G401.6 (cell line): ENCODE measurements around the gene METAP1D.
A peak's percentile ranks its signal among the peaks of the same experiment; 100 is the strongest.

ENCODE experiments used
- FAIRE-seq: peaks from 2 replicates; lab custom pipeline; 2012; peaks lifted over from hg19 to GRCh38; lab: Jason Lieb, UNC

Gene METAP1D

DNA sequence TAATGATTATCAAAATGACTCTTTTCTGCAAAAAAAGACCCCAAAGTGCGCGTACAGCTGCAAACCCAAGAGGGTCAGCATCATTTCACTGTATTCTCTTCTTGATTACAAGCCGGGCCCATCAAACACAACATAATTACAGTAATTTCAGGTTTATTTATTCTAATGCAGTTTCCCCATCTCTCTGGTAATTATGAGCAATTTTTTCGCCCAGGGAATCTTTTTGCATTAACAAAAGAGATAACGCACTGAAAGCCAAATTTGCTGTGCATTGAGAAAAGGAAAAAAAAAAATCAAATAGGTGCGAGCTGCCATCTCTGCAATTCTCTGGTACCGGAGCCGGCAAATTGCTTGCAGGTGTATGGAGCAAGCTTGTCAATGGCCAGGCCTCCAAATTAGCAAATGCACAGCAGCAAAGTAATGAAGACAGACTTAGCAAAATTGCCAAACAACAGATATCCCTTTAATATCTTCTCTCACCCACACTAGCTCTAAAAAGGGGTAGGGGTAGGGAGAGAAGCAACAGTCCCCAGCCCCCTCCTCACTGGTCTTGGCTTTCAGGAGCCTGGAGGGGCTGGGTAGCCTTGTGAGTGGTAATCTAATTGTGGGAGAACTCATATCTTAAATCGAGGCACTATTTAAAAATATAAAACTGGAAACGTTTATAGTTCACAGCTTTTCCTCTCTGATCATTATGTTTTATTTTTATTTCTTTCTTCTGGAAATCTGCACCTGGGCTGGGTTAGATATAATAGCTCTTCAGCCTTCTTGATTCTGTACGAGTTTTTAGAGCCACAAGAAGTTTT lies 92.2 kb downstream of the METAP1D start:
- FAIRE-seq: no peak

DNA sequence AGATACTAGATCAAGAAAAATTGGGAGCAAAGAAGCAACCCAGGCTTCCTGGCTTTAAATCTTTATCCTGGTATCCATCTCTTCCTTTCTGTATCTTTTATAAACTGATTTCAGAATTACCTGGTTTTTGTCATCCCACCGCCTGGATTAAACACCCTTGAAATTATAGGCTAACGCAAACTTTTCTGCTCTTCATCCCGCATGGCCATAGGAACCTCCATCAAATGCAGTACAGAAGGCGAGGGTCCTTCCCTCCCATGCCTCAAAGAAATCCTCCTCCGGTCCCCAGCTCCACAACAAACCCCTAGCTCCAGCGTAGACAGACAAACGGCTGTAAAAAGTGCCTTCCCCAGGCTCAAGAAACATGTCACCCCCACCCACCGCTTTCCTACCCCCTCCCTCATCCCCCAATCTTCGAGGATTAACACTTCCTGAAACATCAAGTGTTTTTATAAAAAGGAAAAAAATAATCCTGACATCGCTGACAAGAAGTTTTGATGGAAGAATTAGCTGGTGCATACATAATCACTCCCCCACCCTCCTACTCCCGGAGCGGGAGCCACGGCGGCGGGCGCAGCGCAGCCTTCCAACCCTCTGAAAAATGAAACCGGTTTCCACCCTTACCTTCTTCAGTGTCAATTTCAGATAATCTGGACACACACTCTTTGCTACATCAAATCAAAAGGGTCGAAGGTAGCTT lies 93.1 kb downstream of the METAP1D start:
- no peak for FAIRE-seq

DNA sequence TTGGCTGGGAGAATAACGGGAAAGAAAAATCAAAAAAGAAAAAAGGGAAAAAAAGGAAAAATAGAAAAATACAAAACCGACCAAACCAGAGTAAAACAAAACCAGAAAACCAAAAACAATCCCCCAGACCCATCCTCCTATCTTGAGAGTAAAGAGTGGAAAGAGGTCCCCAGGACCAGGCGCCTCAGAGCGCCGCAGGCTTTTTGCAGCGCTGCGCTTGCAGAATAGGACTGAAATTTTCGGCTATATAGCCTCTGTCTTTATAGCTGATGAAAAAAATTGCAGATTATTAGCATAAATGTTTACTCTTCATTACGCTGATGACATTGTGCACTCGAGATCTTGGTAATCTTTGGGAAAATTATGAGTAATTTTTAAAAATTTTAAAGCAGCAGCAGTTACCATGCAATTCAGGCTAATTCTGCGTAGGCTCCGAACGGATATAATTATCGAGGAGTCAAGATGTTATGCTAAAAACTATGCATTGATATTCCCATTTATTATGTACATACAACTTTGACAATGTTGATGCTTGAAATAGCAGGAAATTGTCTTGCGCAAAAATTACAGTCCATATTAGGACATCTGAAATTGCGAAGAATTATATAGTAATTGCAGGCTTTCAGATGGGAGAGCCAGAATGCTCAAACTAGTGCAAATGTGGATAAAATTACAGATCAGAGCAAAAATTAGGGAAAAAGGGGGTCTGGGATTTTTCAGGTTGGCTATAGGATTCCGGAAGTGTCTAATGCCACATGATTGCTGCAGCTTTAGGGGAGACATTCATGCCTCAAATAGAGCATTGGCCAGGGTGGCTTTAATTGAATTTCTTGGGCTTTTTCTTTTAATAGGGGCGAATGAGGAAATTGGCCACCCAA lies 93.9 kb downstream of the METAP1D start:
- peak; percentile 63 for FAIRE-seq

DNA sequence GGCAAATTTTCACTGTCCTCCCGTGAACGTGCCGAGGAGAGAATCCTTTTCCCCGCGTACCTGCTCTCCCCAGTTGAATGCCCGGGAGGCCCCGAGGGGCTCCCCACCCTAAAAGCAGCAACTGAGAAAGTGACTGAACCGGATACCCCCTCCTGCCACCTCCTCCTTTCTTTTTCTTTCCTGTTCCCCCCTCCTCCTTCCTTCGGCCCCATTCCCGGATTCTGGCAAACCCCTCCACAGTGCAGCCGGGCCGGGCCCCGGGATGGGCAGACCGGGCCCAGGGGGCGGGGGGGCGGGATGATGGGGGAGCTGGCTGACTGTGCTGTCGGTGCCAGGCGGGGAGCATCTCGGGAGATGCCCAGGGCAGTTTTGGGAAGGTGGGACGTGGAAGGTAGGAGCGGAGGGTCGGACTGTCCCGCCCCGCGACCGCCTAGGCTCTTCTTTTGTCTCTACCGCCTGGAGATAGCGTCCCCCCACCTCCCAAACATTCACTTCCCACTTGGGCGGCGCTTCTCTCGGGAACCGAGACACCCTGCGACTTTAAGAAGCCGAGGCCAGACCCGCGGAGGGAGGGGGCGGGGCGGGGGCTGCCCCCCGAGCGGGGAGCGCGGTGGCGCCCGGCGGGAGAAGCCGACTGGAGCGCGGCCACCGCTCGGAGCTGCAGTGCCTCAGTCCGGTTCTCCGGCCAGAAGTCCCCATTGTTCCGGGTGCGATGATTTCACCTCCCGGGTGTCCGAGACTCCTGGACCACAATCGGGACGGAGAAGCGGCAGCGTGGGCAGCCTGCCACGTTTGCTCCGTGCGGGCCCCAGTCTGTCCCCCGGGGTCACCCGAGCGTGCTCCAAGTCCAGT lies 94.8 kb downstream of the METAP1D start:
- no peak for FAIRE-seq

DNA sequence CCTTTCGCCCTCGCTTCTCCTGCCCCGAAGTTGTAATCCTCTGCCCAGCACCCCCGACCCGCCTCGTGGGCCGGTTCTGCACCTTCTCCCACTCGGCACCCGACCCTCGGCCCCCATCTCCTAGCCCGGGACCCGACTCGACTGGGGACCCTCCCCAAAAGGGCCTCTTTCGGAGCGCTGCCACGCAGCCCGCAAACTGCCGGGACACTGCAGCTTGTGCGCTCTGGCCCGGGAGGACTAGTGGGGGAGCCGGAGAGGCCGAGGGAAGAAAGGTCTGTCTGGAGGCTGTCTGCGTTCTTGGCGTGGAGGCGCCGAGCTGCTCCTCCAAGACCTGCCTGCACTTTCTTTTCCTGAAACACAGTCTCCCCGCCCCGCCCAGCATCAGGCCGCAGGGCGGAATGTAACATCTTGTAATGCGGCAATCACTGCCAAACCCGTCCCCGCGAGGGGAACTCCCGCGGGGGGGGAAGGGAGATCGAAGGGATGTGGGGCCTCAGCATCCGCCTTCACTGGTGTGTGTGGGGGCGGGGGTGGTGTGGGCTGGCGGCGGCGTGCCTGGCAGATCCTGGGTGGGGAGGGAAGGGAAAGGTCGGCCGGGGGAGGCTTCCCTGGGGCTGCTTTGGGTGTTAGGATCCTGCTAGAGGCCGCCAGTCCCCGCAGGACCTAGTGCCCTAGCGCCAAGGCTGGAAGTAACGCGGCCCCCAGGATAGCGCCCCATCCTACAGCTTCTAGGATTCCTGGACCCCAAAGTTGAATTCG lies 95.6 kb downstream of the METAP1D start:
- peak; percentile 70 for FAIRE-seq

DNA sequence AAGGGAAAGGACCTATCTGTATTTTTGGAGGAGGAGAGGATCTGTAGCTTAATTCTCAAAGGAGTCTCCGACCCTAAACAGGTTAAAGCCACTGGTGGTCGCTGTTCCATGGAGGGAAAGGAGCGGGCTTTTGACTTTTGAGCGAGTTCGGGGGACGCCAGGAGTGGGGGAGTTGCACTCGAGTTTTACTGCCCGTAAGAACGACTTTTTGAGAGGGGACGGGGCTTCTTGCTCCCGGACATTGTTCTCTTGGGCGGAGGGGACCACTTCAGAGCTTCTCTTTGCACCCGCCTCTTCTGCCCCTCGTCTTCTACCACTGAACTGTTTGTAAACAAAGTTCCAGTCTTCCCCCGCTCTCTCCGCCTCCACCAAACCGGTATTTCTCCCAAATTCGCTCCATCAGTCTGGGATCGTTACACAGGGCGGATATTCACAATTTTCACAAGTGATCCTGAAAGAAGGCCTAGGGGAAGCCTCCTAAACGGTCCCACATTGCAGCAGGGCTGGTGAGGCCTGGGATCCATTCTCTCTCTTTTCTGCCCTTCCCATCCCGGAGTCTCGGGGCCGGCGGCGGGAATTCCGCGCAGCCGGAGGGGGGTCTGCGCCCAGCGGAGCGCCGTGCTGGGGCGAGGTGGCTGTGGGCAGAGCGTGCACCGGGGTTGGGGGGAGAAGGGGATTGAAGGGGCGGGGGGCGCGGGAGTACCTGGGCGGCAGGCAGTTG lies 96.3 kb downstream of the METAP1D start:
- no peak for FAIRE-seq

DNA sequence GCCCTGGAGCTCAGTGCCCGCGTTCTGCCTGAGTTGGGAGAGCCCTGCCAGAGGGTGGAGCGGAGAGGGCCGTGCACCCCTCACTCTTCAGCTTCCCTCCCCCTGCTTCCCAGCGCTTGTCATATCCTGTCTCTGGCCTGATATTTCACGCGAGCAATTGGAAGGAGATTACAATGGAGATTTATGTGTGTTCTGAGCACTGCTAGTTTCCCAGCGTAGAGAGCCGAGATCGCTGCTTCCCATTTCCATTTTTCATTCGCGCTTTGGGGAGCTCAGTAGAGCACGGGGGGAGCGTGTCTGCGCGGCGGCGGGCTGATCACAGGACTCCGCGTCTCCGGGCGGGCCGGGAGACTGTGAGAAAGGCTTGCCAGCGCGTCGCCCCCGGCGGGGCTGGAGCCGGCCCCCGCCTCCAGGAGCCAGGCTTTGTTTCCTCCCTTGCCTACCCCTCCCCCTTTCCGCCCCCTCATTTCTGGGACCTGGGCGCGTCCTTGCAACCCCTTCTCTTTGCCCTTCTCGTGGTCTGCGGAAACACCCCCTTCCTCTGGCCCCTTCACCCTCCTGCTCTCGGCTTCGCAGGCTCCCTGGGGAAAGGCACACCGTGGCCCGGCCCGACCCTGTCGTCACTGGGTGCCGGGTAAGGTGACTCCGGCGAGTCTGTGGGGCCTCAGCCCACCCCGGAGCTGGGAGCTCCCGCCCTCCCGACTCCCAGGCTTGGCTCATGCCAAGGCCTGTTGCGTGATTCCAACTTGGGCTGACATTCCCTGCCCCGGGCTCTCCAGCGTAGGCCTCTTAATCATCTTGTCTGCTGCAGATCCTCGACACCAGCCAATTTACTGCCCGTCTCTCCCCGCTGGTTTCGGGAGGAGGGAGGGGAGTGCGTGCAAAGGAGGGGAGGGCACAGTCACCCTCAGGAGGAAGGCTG lies 97.1 kb downstream of the METAP1D start:
- FAIRE-seq: no peak

DNA sequence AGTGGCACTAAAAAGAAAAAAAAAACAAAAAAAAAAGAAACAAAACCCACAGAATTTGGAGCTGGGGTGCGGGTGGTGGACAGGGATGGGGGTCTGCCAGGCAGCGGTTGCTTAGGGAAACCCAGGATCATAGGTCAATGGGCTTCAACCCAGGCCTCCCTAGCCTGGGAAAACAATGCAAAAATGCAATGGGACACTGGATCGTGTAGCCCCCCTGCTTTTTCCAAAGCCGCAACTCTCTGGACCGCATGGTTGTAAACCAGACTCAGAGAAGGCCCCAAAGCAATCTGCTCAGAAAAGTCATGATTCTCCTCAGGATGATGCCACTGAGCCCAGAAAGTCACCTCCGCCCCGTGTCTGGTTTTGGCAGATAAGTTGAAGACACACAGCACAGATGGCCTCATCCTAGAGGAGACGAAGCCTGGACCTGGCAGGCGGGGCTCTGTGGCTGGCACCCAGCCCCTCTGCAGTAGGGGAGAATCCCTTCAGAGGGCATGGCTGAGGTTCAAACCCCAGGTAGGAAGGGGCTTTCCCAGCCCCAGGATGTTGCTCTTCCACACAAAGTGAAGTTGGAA lies 97.9 kb downstream of the METAP1D start:
- FAIRE-seq: no peak

DNA sequence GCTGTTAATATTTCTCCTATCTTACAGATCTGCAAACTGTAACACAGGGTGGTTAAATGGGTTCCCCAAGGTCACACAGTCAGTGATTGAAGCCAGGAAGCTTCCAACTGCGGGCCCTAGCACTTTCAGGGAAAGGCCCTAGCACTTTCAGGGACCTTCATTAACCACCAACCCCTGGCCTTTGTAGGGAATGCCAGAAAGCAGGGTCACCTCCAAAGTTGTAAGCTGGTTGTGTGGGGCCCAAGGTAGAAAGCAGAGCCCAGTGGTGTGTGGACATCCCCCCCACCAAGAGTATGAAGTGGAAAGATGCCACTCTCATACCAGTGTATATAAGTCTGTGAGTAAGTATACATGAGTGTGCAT lies 98.5 kb downstream of the METAP1D start:
- FAIRE-seq: peak; percentile 42

DNA sequence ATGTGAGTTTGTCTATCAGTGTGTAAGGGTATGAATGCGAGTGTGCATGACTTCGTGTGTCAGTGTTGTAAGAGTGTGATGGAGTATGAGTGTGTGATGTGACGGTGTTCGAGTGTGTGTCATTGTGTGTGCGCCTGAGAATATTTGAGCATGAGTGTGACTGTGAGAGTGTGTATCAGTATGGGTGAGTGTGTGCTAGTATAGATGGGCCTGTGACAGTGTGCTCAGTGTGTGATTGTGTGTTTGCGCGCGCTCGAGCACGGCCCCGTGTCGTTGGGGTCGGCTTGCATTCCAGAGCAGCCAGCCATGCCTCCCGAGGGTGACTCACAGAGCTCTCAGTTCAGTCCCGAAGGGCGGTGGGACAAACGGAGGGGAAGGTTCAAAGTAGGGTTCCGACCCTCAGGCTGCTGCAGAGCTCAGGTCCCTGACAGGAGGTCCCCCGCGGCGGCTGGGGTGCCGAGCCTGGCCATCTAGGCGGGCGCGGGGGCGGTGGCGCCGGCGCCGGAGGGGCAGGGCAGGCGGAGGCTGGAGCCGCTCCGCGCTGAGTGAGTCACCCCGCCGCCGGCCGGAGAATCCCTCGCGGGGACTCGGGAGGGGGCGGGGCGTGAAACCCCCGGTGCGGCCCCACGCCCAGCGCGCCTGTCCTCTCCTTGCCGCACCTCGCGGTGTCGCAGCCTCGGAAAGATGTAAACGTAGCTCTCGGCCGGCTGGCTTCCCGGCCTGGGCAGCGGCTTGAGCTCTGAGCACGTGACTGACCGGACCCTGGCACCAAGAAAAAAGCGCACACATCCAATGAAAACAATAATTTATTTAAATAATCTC lies 99.1 kb downstream of the METAP1D start:
- no peak for FAIRE-seq

DNA sequence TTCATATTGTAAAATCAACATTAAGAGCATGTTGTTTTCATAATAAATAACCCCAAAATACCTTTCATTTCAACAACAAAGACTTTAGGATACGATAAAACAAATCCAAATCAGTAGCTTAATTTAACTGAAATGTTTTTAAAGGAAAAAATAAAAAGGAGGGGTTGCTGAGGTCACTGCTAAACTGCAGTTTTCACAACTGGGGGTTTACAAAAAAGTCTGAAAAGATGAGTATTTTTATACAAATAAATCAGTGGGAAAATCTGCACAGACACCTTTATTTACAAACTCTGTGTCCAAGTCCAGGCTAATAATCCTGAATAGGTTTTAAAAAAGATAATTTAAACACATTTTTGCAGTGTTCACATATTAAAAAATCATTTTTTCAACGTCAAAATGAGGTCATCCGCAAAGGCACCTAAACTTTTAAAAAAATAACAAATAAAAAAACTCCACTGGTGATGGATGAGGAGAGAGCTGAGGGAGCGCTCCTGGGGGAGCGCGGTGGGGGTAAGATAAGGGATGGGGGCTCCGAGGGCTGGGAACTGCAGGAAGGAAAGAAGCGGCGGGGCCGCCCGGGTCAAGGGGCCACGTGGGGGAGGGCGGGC lies 99.8 kb downstream of the METAP1D start:
- FAIRE-seq: peak; percentile 62

DNA sequence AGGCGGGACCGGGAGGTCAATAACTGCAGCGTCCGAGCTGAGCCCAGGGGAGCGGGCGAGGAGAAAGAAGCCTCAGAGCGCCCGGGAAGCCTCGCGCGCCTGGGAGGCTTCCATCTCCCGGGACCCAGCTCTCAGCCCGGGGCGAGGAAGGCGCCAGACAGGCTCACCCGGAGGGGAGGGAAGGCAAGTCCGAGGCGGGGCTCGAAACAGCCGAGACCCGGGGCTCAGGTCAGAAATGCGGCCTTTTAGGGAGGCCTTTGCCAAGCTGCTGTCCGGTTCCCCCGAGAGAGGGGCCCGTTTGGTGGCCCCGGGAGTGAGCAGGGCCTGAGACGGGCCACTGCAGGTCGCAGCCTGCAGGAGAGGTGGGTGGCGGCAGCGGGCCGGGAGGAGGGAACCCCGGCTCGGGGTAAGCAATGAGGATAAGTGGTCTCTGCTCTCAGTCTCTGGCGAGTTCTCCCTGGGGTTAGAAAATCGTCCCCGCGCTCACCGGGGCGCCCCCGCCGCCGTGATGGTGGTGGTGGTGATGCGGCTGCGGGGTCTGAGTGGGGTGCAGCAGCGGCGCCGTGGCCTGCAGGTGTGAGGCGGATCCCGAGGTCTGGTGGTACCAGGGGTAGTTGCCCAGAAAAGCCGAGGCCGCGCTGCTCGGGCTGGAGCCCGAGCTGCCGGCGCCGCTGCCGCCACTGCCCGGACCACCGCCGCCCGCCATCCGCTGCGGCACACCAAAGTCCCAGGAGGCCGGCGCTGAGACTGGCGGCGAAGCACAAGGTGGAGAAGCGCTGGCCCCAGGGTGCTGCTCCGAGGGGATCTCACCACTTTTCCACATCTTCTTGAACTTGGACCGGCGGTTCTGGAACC lies 100.6 kb downstream of the METAP1D start:
- FAIRE-seq: no peak

DNA sequence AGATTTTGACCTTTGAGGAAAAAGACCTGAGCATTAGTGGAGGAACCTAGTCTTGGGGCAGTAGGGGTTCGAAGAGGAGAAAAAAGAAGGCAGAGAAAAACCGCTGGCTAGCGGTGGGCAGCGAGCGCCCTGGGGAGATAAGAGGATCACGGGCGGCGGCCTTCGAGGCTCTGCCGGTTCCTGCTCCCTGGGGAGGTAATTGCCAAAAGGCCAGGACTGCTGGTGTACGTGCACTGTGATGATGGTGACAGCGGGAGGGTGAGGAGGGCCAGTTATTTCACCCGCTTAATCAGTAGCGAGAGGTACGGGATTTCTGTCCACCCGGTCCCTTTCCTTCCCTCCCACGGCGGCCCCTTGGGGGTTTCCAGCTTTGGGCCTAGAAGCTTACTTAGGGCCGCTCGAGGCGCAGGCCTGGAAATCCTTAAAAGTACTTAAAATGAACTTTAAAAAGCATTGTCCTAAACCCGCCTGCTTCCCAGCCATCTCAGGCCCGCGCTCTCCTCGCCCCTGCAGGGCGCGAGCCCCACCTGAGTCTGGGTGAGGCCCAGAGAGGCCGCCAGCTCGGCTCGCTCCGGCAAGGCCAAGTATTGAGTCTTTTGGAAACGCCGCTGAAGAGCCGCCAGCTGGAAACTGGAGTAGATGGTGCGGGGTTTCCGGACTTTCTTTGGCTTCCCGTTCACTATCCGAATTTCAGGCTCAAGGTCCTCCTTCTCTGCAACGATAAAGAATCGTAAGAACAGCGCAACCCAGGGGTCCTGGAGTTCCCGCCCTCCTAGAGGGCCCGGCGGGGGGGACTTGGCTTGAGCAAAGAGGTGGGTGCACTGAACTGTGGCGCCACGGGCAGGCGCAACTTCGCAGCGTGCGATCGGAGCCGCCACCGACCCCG lies 101.4 kb downstream of the METAP1D start:
- no peak for FAIRE-seq

DNA sequence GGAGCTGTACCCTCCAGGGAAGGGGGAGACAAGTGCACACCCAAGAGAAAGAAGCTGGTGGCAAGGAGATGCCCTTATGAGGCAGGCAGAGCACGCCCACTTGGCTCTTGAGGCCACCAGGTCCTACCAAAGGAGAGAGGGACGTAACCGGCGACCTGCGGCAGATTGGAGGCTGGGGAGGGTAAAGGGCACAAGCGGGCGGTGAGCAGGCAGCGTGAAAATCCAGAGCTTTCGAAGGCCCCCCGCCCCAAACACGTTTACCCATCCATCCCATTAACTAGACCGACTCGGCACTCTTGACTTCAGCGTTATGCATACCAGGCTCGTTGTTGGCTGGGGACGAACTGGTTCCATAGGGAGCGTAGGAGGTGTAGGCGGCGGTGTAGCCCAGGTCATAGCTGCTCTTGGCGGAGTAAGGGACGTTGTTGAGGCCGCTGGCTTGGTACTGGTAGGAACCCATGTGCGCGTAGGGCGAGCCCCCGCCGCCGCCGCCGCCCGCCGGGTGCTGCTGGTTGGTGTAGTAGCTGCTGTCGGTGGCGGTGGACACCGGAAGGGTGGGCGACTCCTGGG lies 102.2 kb downstream of the METAP1D start:
- FAIRE-seq: no peak
